Neuronal stem cell (in vitro differentiated cells): ENCODE results near the gene NDUFS8.

ENCODE experiments used
- DNase-seq: peaks from one replicate; pipeline ENCODE4 v3.0.0-alpha.2; 2013; ENCODE audit warnings: low spot score
- H2AFZ ChIP-seq: one replicate; pipeline ENCODE4 v1.6.1; 2013; ENCODE audit warnings: mild to moderate bottlenecking, low read length, inconsistent platforms
- H2AK5ac ChIP-seq: 2 replicates; pipeline ENCODE4 v1.6.1; 2013; ENCODE audit warnings: low read depth, mild to moderate bottlenecking, inconsistent platforms, low read length, moderate library complexity, mixed read lengths
- H2BK120ac ChIP-seq: 2 replicates; pipeline ENCODE4 v1.6.1; 2013; ENCODE audit warnings: low read depth, mild to moderate bottlenecking, inconsistent platforms, low read length, moderate library complexity, mixed read lengths
- H2BK12ac ChIP-seq: one replicate; pipeline ENCODE4 v1.6.1; 2013; ENCODE audit warnings: low read length, inconsistent platforms
- H2BK15ac ChIP-seq: 2 replicates; pipeline ENCODE4 v1.6.1; 2013; ENCODE audit warnings: mild to moderate bottlenecking, low read length, inconsistent platforms, mixed read lengths
- H2BK5ac ChIP-seq: one replicate; pipeline ENCODE4 v1.6.1; 2013; ENCODE audit warnings: inconsistent platforms, mild to moderate bottlenecking, low read length, moderate library complexity
- H3K14ac ChIP-seq: one replicate; pipeline ENCODE4 v1.6.1; 2013; ENCODE audit warnings: low read length, inconsistent platforms
- H3K18ac ChIP-seq: 2 replicates; pipeline ENCODE4 v1.6.1; 2013; ENCODE audit warnings: low read length, inconsistent platforms
- H3K23ac ChIP-seq: 2 replicates; pipeline ENCODE4 v1.6.1; 2013; ENCODE audit warnings: low read depth, mild to moderate bottlenecking, mixed read lengths, low read length, inconsistent platforms; ENCODE audit not compliant: poor library complexity
- H3K27ac ChIP-seq: replicated peaks from 3 replicates; pipeline ENCODE4 v1.5.1; 2013; ENCODE audit warnings: low read length, inconsistent platforms
- H3K27me3 ChIP-seq, 3 experiments: 2 replicates each; pipeline ENCODE4 v1.6.1; 2013; ENCODE audit warnings: low read length in 3 of 3, mild to moderate bottlenecking in 2 of 3, inconsistent platforms in 1 of 3, low read depth in 1 of 3, mixed read lengths in 1 of 3, moderate library complexity in 1 of 3; ENCODE audit not compliant: control insufficient read depth in 3 of 3, insufficient read depth in 3 of 3
- H3K36me3 ChIP-seq, 2 donors: replicated peaks in 1 of 2; 2 replicates each; pipeline ENCODE4 v1.6.1; 2013; ENCODE audit warnings: low read length in 2 of 2; ENCODE audit not compliant: control insufficient read depth in 2 of 2, insufficient read depth in 2 of 2
- H3K4ac ChIP-seq: 2 replicates; pipeline ENCODE4 v1.6.1; 2013; ENCODE audit warnings: inconsistent platforms, mild to moderate bottlenecking, low read length, moderate library complexity
- H3K4me1 ChIP-seq, 2 donors: 1 replicate in 1 of 2; 2 replicates in 1 of 2; pipeline ENCODE4 v1.6.1; 2013; ENCODE audit warnings: low read length in 2 of 2, low read depth in 1 of 2; ENCODE audit not compliant: control insufficient read depth in 2 of 2, insufficient read depth in 1 of 2
- H3K4me2 ChIP-seq: one replicate; pipeline ENCODE4 v1.6.1; 2013; ENCODE audit warnings: mild to moderate bottlenecking, low read length, inconsistent platforms; ENCODE audit not compliant: insufficient read depth, poor library complexity, severe bottlenecking
- H3K4me3 ChIP-seq, 2 donors: 2 replicates each; pipeline ENCODE4 v1.5.1; 2013; ENCODE audit warnings: low read length in 2 of 2, mild to moderate bottlenecking in 2 of 2, inconsistent platforms in 1 of 2, moderate library complexity in 1 of 2
- H3K79me1 ChIP-seq: one replicate; pipeline ENCODE4 v1.6.1; 2013; ENCODE audit warnings: low read depth, mild to moderate bottlenecking, inconsistent platforms, low read length, moderate library complexity
- H3K9ac ChIP-seq: one replicate; pipeline ENCODE4 v1.6.1; 2013; ENCODE audit warnings: mild to moderate bottlenecking, low read depth, low read length, inconsistent platforms; ENCODE audit not compliant: poor library complexity
- H3K9me3 ChIP-seq, 2 donors: replicated peaks in 1 of 2; 2 replicates each; pipeline versions ENCODE3 to v1.6.1; 2013; ENCODE audit warnings: low read length in 2 of 2, mild to moderate bottlenecking in 2 of 2, inconsistent platforms in 1 of 2, low read depth in 1 of 2, mixed read lengths in 1 of 2, moderate library complexity in 1 of 2; ENCODE audit not compliant: control insufficient read depth in 2 of 2, insufficient read depth in 1 of 2
- H4K8ac ChIP-seq: one replicate; pipeline ENCODE4 v1.6.1; 2013; ENCODE audit warnings: low read depth, mild to moderate bottlenecking, inconsistent platforms, low read length, moderate library complexity
- H4K91ac ChIP-seq: one replicate; pipeline ENCODE4 v1.6.1; 2013; ENCODE audit warnings: low read length, low read depth, mild to moderate bottlenecking, inconsistent platforms; ENCODE audit not compliant: poor library complexity
- WGBS, 2 donors: extraction: QIAGEN DNeasy Blood & Tissue Kit; methylation state at CpG; one replicate each; pipeline ENCODE4 v1.1.7; 2013; ENCODE audit warnings: missing lambda C conversion rate in 2 of 2, mixed read lengths in 1 of 2; ENCODE audit not compliant: insufficient read length in 2 of 2, insufficient replicate concordance in 1 of 2; ENCODE audit errors: extremely low coverage in 2 of 2; 5-methylcytosine and 5-hydroxymethylcytosine counted together

The NDUFS8 gene

DNA sequence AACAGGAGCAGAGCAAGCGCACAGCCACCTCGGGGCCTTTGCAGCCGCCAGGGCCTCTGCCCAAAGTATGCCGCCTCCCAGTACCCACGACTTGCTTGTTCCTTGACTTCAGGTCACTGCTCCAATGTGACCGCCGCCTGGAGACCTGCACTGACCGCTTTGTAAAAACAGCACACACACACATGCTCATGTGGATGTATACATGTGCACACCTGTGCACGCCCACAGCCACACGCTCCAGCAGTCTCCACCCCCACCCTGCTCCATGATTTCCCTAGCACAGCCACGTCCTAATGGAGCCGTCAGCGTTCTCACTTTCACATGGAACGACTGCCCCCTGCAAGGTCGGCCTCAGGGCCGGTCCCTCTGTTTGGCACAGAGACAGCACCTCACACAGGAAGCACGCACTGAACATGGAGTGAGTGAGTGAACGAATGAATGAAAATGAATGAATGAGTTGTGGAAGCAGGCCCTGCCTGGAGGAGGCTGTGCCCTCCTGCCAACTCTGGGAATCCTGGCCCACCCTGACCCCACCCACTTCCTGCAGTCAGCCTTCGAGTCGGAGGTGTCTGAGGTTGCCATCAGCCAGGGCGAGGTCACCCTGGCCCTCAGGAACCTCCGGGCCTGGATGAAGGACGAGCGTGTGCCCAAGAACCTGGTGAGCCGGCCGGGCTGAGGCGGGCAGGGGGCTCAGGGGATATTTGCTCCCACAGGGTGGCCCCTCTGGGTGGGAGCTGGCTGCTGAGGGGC is 12.3 kb upstream of the NDUFS8 start:
- H3K9ac ChIP-seq: peak overlapping the region; percentile 56
- no peak overlapping the region for H3K4me3 ChIP-seq
- no peak overlapping the region for H2BK120ac ChIP-seq
- H4K8ac ChIP-seq: no peak overlapping the region
- WGBS, 2 donors: no CpG with 5 or more reads among the region's 27 CpGs
- H3K27me3 ChIP-seq: no peaks in the 10 kb centered on the region
- H3K9me3 ChIP-seq: no peaks in the 10 kb centered on the region
- H3K14ac ChIP-seq: peak overlapping the region; percentile 84
- peak overlapping the region; percentile 86 for H2AK5ac ChIP-seq
- peak overlapping the region; percentile 93 for H2BK12ac ChIP-seq
- peak overlapping the region; percentile 21 for H2BK5ac ChIP-seq
- no peak overlapping the region for H3K4me2 ChIP-seq
- DNase-seq: no peak
- H2AFZ ChIP-seq: no peak overlapping the region
- H4K91ac ChIP-seq: peak overlapping the region; percentile 58
- H2BK15ac ChIP-seq: peak overlapping the region; percentile 67
- H3K4ac ChIP-seq: peak overlapping the region; percentile 84
- H3K18ac ChIP-seq: peak overlapping the region; percentile 84
- no peaks in the 10 kb centered on the region for H3K36me3 ChIP-seq
- H3K23ac ChIP-seq: peak overlapping the region; percentile 17
- no peak overlapping the region for H3K27ac ChIP-seq
- H3K4me1 ChIP-seq: peaks cover 12 to 45% of the 10 kb centered on the region in 2 donors
- peaks cover 2% of the 10 kb centered on the region for H3K79me1 ChIP-seq

DNA sequence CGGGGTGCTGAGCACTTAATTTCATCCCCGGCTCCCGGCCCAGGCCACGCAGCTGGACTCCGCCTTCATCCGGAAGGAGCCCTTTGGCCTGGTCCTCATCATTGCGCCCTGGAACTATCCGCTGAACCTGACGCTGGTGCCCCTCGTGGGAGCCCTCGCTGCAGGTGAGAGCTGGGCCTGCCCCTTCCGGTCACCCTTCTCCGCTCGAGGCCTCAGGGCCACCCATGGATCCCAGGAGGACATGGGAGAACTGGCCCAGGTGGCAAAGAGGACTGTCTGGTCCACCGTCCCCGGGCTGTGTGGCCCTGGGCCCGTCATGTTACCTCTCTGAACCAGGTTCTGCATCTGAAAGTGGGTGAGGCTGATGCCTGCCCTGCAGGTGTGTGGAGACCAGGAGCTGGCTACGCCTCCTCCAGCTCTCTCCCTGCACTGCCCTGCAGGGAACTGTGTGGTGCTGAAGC is 11.7 kb upstream of the NDUFS8 start:
- Histone ChIP-seq H3K79me1 (peaks cover 2% of the 10 kb centered on the region), H3K4me2 (no peak overlapping the region), H3K27ac (no peak overlapping the region), H2AFZ (no peak overlapping the region), H4K8ac (no peak overlapping the region), H2AK5ac (peak overlapping the region; percentile 91), H2BK15ac (peak overlapping the region; percentile 67), H4K91ac (peak overlapping the region; percentile 58), H3K14ac (no peak overlapping the region), H3K4me3 (no peak overlapping the region), H3K18ac (peak overlapping the region; percentile 1), H3K4me1 (peaks cover 12 to 41% of the 10 kb centered on the region in 2 donors), H2BK5ac (no peak overlapping the region), H3K23ac (no peak overlapping the region), H3K27me3 (no peaks in the 10 kb centered on the region), H3K36me3 (no peaks in the 10 kb centered on the region), H3K9me3 (no peaks in the 10 kb centered on the region), H2BK12ac (no peak overlapping the region), H3K9ac (peak overlapping the region; percentile 64), H3K4ac (peak overlapping the region; percentile 84), H2BK120ac (no peak overlapping the region)
- no peak for DNase-seq
- WGBS, 2 donors: no CpG with 5 or more reads among the region's 18 CpGs

- peak overlapping the region; percentile 58 for H3K18ac ChIP-seq
- H2BK120ac ChIP-seq: no peak overlapping the region
- H2BK5ac ChIP-seq: peak overlapping the region; percentile 29
- H3K4me2 ChIP-seq: no peak overlapping the region
- no peak overlapping the region for H4K91ac ChIP-seq
- H3K4me3 ChIP-seq: no peak overlapping the region
- H3K36me3 ChIP-seq: no peaks in the 10 kb centered on the region
- no CpG with 5 or more reads among the region's 12 CpGs for WGBS, 2 donors
- peak overlapping the region; percentile 26 for H2BK12ac ChIP-seq
- peaks cover 12 to 33% of the 10 kb centered on the region in 2 donors for H3K4me1 ChIP-seq
- peak overlapping the region; percentile 38 for H2BK15ac ChIP-seq
- H4K8ac ChIP-seq: no peak overlapping the region
- H3K79me1 ChIP-seq: peaks cover 2% of the 10 kb centered on the region
- DNase-seq: no peak
- H3K14ac ChIP-seq: no peak overlapping the region
- H2AFZ ChIP-seq: no peak overlapping the region
- H2AK5ac ChIP-seq: peak overlapping the region; percentile 91
- no peaks in the 10 kb centered on the region for H3K27me3 ChIP-seq
- H3K27ac ChIP-seq: no peak overlapping the region
- H3K4ac ChIP-seq: no peak overlapping the region
- no peak overlapping the region for H3K9ac ChIP-seq
- H3K23ac ChIP-seq: no peak overlapping the region
- H3K9me3 ChIP-seq: peaks cover 0 to under 1% of the 10 kb centered on the region in 2 donors
Observed at GRCh38 chr11:68019486-68019885, 11.0 kb upstream of the NDUFS8 start.

- Histone ChIP-seq H3K23ac (no peak overlapping the region), H3K36me3 (peaks cover 0 to 9% of the 10 kb centered on the region in 2 donors), H2BK12ac (peak overlapping the region; percentile 69), H3K27ac (peak overlapping the region; percentile 27), H2AK5ac (peak overlapping the region; percentile 47), H3K4me3 (no peak overlapping the region), H3K4ac (peak overlapping the region; percentile 81), H2BK15ac (peak overlapping the region; percentile 66), H3K27me3 (no peaks in the 10 kb centered on the region), H2AFZ (peak overlapping the region; percentile 72), H3K14ac (peak overlapping the region; percentile 79), H3K79me1 (peaks cover 2% of the 10 kb centered on the region), H3K9me3 (peaks cover 1 to 10% of the 10 kb centered on the region in 2 donors), H3K4me1 (peaks cover 12 to 28% of the 10 kb centered on the region in 2 donors), H2BK120ac (no peak overlapping the region), H4K8ac (peak overlapping the region; percentile 59), H2BK5ac (no peak overlapping the region), H3K9ac (peak overlapping the region; percentile 80), H4K91ac (no peak overlapping the region), H3K18ac (peak overlapping the region; percentile 90), H3K4me2 (no peak overlapping the region)
- WGBS, 2 donors: no CpG with 5 or more reads among the region's 11 CpGs
- DNase-seq: no peak
Observed at GRCh38 chr11:68020575-68020974, 9.9 kb upstream of the NDUFS8 start.
